HG03039 (cell line): ENCODE data around the gene JCHAIN.
"Not testable (repeated sequence)": the region's sequence is repeated elsewhere in the genome, so short reads cannot be mapped to it uniquely, and the experiment has no call there.

ENCODE experiments used
- ATAC-seq: cut with Tn5 transposase; IDR thresholded peaks from one replicate; pipeline ENCODE4 v1.9.1; 2021; ENCODE audit warnings: mild to moderate bottlenecking, moderate library complexity; ENCODE audit not compliant: unreplicated experiment

The JCHAIN gene

DNA sequence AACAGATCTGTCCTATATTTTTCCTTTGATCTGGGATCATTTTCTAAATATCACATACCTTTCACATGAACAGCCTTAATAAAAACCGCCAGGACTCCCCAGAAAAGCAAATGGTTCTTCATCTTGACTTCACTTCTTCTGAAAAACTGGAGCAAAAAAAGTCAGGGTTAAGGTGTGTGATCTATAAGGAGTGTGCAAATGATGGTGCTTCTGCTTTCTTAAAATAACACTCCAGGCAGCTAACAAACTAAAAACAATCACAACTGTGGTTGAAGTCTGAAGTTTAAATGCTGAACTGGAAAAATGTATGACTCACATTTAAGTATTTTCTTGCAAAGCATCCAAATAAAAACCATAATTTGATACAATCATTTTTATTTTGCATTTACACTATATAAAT is at the start of gene JCHAIN:
Gene JCHAIN (minus strand): TSS at position 140 of the 400 bp plus-strand sequence. CDS start 18 bp downstream, at position 122.
- ATAC-seq, result peak; percentile 61

- no peak for ATAC-seq
Observed at GRCh38 chr4:70715097-70715496, 48.8 kb upstream of the JCHAIN start.

DNA sequence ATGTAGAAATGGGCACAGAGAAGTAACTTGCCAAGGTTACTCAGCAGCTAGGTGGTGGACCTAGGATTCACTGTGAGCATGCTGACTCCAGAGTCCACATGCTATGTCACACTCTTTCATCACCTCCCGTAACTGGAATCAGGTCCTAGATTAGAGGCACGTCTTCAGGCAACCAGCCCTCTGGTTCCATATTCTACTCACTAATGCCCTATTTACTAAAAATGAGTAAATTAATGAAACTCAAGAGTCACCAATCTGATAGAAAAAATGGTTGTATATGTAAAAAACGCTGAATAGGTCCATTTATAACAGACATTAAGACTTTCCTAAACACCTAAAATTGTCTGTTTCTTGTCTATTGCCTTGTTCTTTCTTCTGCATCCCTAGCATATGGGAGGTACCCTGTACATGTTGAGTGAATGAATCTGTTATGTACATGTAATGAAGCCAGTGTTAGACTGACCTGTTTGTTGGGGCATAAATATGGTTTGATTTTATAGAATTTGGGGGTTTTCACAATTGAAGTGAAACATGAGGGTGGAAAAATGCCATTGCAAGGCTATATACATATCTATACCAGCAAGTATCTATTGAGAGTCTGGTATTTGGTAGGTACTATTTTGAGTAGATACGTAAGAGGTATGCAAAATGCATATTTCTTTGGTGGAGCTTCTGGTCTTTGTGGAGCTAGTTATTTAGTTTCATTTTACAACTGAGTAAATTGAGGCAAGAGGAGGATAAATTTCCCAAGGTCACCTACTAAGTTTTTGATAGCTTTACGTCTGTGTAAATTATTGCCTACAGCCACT is 48.0 kb upstream of the JCHAIN start:
- ATAC-seq, result peak; percentile 41

- ATAC-seq, result peak; percentile 47
Observed at GRCh38 chr4:70713453-70714078, 47.3 kb upstream of the JCHAIN start.

DNA sequence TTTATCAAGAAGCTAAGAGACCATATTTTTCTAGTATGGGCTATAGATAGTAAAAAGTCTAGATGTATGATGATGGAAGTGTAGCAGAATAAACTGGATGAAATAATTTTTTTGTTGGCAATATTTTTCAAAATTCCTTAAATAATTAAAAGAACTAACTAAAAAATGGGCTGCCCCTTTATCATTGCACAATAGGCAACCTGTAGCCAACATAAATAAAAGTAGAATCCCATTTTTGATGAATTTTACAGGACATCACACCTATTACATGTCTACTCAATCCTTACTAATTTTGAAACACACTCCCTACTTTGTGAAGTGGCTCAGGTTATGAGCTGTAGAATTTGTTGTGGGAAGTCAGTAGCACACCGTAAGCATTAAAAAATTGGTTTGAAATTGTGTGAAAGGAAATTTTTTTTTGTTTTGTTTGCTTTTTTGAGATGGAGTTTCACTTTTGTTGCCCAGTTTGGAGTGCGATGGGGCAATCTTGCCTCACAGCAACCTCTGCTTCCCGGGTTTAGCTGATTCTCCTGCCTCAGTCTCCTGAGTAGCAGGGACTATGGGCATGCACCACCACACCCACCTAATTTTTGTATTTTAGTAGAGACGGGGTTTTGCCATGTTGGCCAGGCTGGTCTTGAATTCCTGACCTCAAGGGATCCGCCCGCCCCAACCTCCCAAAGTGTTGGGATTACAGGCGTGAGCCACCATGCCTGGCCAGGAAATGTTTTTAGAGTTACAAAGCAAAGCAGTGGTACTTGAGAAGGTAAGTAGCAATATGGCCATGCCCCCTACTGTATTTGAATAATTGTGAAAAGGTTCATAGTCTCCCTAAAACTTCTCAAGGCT is 46.5 kb upstream of the JCHAIN start:
- ATAC-seq, result no peak

- ATAC-seq, result no peak
Observed at GRCh38 chr4:70712150-70712549, 45.8 kb upstream of the JCHAIN start.

GRCh38 chr4:70711599-70711998 is 45.3 kb upstream of the JCHAIN start:
- ATAC-seq, result no peak

- ATAC-seq, result no peak
Observed at GRCh38 chr4:70709611-70710205, 43.4 kb upstream of the JCHAIN start.

GRCh38 chr4:70706516-70706915 is 40.2 kb upstream of the JCHAIN start:
- no peak for ATAC-seq

- no peak for ATAC-seq
Observed at GRCh38 chr4:70706044-70706461, 39.7 kb upstream of the JCHAIN start.

DNA sequence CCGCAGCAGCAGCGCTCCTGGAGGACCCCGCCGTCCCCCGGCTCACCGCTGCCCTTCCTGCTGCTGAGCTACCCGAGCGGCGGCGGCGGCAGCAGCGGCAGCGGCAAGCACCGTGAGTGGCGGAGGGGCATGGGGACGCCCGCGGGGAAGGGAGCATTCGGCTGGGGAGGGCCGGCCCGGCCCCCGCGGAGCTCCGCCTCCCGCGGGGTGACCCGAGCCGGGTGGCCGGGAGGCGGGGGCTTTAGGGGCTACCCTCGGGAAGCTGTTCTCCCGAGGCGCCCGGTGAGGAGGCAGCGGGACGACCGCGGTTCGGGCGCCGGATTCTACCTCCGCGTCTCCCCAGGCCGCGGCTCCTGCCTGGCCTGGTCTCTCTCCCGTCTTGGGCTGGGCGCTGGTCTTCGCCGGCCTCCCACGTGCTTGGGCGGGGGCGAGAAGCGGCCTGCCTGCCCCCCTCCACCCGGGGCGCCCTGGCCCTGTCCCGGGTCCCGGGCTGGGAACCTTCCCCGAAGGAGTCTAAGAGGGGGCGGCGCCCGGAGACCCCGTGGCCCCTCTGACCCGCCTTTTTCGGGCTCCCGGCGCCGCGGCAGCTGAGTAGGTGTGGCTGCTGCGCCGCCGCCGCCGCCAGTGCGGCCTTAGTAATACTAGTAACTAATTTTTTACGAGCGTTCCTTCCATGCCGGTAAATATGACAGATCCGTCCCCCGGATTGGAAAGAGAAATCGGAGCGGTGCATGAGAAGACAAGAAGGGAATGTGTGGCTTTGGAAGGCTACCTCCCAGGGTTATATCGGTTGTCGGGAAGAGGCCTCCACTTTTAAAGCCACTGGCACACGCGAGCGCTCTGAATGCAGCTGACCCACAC is 39.1 kb upstream of the JCHAIN start:
- peak; percentile 59 for ATAC-seq

DNA sequence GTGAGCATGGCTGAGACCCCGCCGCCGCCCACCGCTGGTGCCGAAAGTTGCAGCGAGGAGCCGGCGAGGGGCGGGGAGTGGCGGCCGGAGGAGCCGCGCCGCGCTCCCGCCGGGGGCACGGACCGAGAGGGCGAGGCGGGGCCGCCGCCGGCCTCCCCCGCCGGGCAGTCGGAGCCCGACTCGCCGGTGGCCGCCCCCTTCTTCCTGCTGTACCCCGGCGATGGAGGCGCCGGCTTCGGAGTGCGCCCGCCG is 38.5 kb upstream of the JCHAIN start:
- ATAC-seq, result peak; percentile 34

- ATAC-seq, result peak; percentile 47
Observed at GRCh38 chr4:70704215-70704930, 38.1 kb upstream of the JCHAIN start.

GRCh38 chr4:70703619-70704214 is 37.4 kb upstream of the JCHAIN start:
- no peak for ATAC-seq

- not testable (repeated sequence) for ATAC-seq
Observed at GRCh38 chr4:70702592-70702991, 36.3 kb upstream of the JCHAIN start.

DNA sequence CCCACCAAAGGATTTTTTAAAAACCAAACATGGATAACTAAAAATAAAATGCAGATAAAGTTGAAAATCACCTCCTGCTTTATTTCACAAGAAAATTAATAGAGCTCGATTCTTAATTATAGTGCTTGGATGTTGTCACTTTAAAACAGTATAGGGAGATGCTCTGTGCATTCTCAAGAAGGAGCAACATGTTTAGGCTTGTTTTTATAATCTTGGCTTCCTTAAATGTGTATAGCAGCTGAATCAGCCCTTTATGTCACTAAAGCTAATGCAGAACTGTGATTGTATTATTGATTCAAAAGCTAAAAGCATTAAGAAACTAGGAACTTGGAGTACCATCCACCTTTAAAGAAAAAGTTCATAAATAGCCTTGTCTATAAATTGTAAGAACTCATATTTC is 35.0 kb upstream of the JCHAIN start:
- ATAC-seq, result no peak

GRCh38 chr4:70700712-70701111 is 34.4 kb upstream of the JCHAIN start:
- ATAC-seq, result no peak

GRCh38 chr4:70698435-70698834 is 32.1 kb upstream of the JCHAIN start:
- ATAC-seq, result not testable (repeated sequence)

DNA sequence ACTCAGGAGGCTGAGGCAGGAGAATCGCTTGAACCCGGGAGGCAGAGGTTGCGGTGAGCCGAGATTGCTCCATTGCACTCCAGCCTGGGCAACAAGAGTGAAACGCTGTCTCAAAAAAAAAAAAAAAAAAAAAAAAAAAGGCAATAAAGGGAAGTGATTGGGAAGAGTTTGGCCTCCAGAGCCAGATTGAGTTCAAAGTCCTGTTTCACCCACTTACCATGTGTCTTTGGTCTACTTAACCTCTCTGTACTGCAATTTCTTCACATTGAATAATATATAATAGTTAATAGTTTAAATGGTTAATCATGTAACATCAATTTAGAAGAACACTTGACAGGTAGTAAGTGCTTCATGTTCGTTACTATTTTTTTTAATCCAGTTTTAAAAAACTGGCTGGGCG is 28.3 kb upstream of the JCHAIN start:
- ATAC-seq, result not testable (repeated sequence)
